C4-2B (cell line): ENCODE results near the gene BICDL1.

Experiments used
- H3K27ac ChIP-seq: fragments of 450-650 bp; 2 replicates; pipeline ENCODE4 v1.5.1; 2017
- CTCF ChIP-seq: fragments of 450-650 bp; conservative IDR thresholded peaks from 2 replicates; pipeline ENCODE4 v1.5.1; 2017; ENCODE audit warnings: mild to moderate bottlenecking
- ZFX ChIP-seq: fragments of 450-650 bp; IDR thresholded peaks from 2 replicates; pipeline ENCODE4 v1.6.1; 2017

BICDL1 gene

GRCh38 chr12:120125792-120126634 is 137.0 kb downstream of the BICDL1 start:
- no peak overlapping the region for H3K27ac ChIP-seq
- TF ChIP-seq ZFX = no peak
- no peak for TF ChIP-seq CTCF

GRCh38 chr12:120126635-120127005 is 137.6 kb downstream of the BICDL1 start:
- no peak for TF ChIP-seq CTCF
- TF ChIP-seq ZFX = no peak
- no peak overlapping the region for H3K27ac ChIP-seq

- TF ChIP-seq ZFX (no peak), CTCF (no peak)
These were observed 141.0 kb downstream of the BICDL1 start for GRCh38 chr12:120130011-120130410.

GRCh38 chr12:120131116-120131515 is 142.1 kb downstream of the BICDL1 start:
- no peak overlapping the region for H3K27ac ChIP-seq

More at GRCh38 chr12:120130011-120130410, 141.0 kb downstream of the BICDL1 start:
- no peak overlapping the region for H3K27ac ChIP-seq

GRCh38 chr12:120132054-120132836 is 143.2 kb downstream of the BICDL1 start:
- no peak overlapping the region for H3K27ac ChIP-seq
- TF ChIP-seq ZFX (no peak), CTCF (no peak)

More at GRCh38 chr12:120131116-120131515, 142.1 kb downstream of the BICDL1 start:
- TF ChIP-seq ZFX (no peak), CTCF (no peak)

- no peak overlapping the region for H3K27ac ChIP-seq
- TF ChIP-seq CTCF (no peak), ZFX (no peak)
These were observed 143.9 kb downstream of the BICDL1 start for GRCh38 chr12:120132863-120133385.
